Measurements from ENCODE around the gene PHAX.
"Not testable (repeated sequence)": the region's sequence is repeated elsewhere in the genome, so short reads cannot be mapped to it uniquely, and the experiment has no call there.

Gene PHAX

DNA sequence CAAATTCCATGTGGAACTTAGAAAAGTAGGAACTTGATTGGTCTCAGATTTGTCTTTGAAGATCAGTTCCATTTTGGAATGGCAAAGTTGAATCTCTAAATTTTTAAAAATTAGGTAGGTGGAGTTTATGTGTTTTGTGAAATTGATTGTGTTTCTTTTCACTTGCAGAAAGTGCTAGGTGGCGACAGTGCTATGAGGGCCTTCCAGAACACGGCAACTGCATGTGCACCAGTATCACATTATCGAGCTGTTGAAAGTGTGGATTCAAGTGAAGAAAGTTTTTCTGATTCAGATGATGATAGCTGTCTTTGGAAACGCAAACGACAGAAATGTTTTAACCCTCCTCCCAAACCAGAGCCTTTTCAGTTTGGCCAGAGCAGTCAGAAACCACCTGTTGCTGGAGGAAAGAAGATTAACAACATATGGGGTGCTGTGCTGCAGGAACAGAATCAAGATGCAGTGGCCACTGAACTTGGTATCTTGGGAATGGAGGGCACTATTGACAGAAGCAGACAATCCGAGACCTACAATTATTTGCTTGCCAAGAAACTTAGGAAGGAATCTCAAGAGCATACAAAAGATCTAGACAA lies 2.8 kb downstream of the PHAX start:
- no peak for DNase-seq (ENCODE audit: low read depth, low spot score)

DNA sequence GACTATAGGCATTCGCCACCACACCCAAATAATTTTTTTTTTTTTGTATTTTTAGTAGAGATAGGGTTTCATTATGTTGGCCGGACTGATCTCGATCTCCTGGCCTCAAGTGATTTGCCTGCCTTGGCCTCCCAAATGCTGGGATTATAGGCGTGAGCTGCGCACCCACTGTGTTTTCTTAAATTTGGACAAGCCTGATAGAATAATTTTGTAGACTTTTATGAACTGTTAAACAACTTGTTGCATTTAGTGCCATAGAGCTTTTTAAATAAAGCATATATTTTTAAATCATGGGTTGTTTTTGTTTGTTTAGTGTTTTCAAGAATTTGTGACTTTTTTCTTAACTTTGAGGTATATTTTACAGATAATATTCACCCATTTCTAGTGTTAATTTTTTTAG lies 4.8 kb downstream of the PHAX start:
- DNase-seq (ENCODE audit: low read depth, low spot score): no peak

DNA sequence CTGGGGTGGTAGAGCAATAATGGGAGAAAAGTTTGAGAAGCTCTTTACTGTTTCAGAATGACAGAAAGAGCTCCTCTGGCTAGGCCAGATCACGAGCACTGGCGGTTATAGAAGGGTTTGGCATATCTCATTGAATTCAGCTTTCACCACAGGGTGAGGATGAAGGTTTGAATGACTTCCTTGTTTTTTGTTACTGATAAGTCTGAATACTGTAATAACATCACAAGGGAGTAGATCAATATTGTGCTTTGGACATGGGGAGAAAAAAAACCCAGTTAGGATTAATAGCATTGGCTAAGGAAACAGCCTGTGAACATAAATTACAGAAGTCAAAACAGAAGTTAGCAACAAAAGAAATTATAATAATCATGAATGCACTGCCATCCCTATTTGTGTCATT lies 9.4 kb downstream of the PHAX start:
- DNase-seq (ENCODE audit: low read depth, low spot score): no peak

DNA sequence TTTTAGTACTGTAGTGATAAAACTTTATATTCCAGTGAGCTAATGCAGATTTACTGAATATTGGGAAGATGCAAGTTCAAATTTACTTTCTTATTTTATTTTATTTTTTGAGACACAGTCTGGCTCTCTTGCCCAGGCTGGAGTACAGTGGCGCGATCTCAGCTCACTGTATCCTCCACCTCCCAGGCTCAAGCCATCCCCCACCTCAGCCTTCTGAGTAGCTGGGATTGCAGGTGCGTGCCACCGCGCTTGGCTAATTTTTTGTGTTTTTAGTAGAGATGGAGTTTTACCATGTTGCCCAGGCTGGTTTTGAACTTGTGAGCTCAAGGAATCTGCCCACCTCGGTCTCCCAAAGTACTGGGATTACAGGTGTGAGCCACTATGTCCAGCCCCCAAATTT lies 9.9 kb downstream of the PHAX start:
- DNase-seq (ENCODE audit: low read depth, low spot score): no peak

DNA sequence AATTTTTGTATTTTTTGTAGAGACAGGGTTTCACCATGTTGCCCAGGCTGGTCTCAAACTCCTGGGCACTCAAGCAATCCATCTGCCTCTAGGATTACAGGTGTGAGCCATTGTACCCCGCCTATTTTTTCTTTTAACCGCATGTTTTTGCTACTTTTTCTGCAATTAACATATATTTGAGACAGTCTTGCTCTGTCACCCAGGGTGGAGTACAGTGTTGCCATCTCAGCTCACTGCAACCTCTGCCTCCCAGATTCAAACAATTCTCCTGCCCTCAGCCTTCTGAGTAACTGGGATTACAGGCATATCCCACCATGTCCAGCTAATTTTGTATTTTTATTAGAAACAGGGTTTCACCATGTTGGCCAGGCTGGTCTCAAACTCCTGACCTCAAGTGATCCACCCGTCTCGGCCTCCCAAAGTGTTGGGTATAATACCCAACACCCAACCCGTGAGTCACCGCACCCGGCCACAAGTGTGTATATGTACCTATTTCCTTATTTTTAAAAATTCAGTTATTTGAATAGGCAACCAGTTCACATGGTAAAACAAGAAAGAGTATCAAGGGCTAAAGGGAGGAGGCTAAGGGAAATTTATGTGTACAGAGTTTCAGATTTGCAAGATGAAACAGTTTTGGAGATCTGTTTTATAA lies 13.3 kb downstream of the PHAX start:
- no peak for DNase-seq (ENCODE audit: low read depth, low spot score)

DNA sequence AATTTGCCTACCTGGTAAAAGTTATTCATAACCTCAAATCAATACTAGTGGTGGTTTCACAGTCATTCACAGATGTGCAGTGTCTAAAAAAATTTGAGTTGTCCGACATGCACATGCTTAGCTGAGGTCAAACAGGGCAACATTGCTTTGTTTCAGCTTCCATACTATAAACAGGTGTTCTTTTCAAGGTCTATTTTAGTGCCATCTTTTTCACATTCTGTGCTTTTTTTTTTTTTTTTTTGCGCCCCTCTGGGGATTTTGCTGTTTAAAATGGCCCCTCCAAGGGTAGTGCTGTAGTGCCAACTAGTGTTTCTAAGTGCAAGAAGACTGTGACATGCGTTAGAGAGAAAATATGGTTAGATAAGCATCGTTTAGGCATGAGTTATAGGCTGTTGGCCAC lies 14.5 kb downstream of the PHAX start:
- no peak for DNase-seq (ENCODE audit: low read depth, low spot score)

DNA sequence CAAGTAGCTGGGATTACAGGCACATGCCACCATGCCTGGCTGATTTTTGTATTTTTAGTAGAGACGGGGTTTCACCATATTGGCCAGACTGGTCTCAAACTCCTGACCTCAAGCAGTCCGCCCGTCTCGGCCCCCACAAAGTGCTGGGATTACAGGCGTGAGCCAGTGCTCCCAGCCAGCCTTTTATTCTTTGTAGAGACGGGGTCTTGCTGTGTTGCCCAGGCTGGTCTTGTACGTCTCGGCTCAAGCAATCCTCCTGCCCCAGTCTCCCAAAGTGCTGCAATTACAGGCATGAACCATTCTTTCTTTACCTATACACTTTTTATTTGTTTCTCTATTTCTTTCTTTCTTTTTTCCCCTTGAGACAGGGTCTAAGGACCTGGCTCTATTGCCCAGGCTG lies 16.9 kb downstream of the PHAX start:
- DNase-seq (ENCODE audit: low read depth, low spot score): not testable (repeated sequence)

DNA sequence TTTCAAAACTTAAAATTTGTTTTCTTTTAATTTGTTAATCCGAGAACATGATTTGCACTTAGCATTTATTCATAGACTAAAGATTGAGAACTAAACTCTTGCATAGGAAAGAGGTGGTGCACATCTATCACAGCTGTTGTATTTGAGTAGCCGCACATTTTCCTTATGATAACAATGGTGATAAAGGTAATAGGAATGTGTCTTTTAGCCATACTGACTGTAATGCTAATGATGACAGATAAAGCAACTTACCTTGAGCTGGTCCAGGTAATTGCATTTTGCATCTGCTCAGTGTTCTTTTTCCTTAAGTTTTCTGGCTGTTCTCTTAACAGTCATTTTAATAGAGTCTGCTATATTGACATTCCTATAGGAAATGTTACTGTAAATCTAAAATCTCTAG lies 19.0 kb downstream of the PHAX start:
- no peak for DNase-seq (ENCODE audit: low read depth, low spot score)

DNA sequence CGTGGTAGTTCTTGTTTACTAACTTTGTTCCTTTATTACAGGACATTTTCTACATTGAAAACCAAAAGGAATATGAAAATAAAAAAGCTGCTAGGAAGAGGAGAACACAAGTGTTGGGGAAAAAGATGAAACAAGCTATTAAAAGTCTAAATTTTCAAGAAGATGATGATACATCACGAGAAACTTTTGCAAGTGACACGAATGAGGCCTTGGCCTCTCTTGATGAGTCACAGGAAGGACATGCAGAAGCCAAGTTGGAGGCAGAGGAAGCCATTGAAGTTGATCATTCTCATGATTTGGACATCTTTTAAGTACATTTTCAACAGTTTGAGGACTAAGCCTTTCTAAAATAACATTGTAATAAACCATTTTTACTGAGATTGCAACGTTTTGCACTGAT lies 23.8 kb downstream of the PHAX start:
- DNase-seq (ENCODE audit: low read depth, low spot score): peak; percentile 60

DNA sequence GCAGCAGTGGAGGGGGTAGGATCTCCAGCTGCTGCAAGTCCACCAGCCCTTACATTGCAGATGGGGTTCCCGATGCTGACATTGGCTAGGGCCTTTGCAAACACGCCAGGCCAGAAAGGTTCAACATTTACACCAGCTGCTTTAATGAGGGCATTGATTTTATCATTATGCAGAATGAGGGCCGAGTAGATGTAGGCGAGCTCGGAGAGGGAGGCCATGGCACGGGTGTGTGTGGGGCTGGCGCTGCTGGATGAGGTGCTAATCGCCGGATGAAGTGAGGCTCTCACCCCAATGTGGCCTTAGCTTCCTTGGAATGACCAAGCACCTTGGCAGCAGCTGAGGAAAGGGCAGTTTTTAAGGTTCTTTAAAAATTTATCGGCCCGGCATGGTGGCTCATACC lies 27.4 kb downstream of the PHAX start:
- no peak for DNase-seq (ENCODE audit: low read depth, low spot score)

DNA sequence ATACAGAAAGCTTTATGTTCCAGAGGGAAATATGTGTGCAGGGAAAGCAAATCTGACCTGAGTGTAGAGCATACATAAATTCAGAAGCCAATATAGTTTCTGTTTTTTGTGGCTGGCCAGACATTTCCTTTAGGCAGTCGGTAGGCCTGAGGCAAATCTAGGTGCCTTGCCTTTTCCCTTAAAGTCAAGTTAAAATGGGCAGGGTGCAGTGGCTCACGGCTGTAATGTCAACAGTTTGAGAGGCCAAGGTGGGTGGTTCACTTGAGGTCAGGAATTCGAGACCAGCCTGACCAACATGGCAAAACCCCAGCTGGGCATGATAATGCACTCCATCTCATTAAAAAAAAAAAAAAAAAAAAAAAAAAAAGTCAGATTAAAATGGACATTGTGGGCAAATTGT lies 31.2 kb downstream of the PHAX start:
- no peak for DNase-seq (ENCODE audit: low read depth, low spot score)

DNA sequence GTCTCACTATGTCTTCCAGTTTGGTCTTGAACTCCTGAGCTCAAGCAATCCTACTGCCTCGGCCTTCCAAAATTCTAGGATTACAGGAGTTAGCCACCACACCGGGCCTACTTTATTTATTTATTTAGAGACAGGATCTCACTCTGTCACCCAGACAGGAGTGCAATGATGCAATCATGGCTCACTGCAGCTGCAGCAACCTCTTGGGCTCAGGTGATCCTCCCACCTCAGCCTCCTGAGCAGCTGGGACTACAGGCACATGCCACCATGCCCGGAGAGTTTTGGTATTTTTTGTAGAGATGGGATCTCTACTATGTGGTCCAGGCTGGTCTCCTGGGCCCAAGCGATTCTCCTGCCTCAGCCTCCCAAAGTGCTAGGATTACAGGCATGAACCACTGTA lies 32.8 kb downstream of the PHAX start:
- no peak for DNase-seq (ENCODE audit: low read depth, low spot score)

DNA sequence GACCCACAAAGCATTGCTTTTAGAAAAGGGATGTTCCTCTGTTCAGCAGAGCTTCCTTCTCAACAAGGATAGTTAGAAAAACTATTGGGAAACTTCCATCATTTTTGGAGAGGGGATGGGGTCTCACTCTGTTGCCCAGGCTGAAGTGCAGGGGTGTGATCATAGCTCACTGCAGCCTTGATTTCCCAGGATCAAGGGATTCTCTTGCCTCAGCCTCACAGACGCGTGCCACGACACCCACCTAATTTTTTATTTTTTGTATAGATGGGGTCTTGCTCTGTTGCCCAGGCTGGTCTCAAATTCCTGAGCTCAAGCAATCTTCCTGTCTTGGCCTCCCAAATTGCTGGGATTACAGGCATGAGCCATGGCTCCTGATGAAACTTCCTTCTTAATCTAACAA lies 34.8 kb downstream of the PHAX start:
- no peak for DNase-seq (ENCODE audit: low read depth, low spot score)

DNA sequence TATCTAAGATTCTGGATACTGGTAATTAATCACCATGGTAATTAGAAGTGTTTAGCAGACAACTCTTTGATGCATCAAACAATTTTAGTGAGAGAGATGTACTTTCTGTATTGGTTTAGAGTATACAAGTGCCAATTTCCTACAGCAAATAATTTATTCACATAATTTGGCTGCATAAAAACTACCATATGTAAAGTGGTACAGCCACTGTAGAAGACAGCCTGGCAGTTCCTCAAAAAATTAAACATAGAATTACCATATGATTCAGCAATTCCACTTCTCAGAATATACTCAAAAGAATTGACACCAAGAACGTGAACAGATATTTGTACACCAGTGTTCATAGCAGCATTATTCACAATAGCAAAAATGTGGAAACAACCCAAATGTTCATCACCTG lies 36.2 kb downstream of the PHAX start:
- no peak for DNase-seq (ENCODE audit: low read depth, low spot score)

DNA sequence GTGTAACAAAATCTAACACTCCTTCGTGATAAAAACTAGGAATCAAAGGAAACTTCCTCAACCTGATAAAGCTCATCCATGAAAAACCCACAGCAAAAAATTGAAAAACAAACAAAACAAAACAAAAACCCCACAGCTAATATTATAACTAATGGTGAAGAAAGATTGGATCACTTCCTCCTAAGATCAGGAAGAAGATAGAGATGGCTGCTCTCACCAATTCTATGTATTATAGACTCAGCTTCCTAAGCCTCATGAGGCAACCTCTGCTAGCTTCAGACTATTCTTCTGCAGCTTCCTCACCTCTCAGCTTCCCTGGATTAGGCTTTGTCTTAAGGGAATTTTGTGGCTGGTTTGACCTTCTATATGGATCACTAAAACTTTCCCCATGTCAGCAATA lies 40.1 kb downstream of the PHAX start:
- DNase-seq (ENCODE audit: low read depth, low spot score): no peak

DNA sequence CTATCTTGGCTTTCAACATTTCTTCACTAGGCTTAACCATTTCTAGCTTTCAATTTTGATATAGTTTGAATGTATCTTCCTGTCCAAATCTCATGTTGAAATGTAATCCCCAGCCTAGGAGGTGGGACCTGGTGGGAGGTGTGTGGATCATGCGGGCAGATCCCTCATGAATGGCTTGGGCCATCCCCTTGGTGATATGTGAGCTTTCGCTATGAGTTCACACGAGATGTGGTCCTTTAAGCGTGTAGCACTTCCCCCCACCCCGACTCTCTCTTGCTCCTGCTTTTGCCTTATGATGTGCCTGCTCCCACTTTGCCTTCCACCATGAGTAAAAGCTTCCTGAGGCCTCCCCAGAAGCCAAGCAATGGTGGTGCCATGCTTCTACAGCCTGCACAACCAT lies 40.6 kb downstream of the PHAX start:
- no peak for DNase-seq (ENCODE audit: low read depth, low spot score)

DNA sequence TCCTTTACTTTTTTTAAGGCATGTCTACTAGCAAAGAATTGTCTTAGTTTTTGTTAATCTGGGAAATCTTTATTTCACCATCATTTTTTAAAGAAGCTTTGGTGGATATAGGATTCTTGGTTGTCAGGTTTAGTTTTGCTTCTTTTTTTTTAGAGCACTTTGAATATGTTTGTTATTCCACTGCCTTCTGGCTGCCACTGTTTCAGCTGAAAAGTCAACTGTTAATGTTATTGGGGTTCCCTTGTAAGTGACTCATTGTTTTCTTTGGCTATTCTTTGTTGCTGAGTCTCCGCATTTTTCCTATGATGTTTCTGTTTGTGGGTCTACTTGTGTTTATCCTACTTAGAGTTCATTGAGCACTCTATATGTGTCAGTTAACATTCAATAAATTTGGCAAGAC lies 44.4 kb downstream of the PHAX start:
- DNase-seq (ENCODE audit: low read depth, low spot score): no peak

DNA sequence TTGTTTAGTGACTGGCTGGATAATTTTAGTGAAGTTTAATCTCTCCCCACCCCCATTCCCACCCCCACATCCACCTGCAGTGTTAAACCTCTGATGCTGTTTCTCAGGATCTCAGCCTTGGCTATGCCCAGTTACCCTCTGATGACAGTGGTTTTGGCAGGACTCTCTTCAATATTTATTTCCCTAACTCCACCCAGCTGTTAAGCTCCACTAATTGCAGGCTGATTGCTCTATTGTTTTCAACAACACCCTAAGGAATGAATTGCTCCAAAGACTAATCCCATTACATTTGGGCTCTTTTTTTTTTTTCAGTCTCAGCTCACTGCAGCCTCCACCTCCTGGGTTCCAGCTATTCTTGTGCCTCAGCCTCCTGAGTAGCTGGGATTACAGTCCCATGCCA lies 46.3 kb downstream of the PHAX start:
- DNase-seq (ENCODE audit: low read depth, low spot score): no peak

DNA sequence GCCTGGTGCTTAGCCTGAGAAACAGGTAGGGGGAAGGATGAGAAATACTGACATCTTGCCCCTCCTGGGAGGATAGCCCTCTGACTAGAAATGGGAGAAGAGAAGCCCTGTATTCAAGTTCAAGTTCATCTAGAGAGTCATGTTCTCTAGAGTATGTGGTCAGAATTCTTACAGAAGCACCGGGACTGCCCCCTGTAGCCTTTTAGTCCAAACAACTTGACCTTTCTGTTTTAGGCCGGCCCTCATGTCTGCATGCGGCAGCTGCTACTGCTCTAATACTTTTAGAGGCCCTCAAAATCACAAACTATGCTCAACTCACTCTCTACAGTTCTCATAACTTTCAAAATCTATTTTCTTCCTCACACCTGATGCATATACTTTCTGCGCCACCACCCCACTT lies 47.7 kb downstream of the PHAX start:
- DNase-seq (ENCODE audit: low read depth, low spot score): no peak

DNA sequence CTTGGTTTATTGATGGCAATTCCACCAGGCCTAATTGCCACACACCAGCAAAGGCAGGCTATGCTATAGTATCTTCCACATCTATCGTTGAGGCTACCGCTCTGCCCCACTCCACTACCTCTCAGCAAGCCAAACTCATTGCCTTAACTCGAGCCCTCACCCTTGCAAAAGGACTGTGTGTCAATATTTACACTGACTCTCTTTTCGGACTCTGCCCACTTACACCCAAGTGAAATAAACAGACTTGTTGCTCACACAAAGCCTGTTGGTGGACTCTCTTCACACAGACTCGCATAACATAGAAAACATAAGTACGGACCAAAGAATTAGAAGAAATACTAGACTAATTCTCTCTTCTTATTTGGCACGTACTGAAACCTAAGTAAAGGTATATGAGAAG lies 48.3 kb downstream of the PHAX start:
- DNase-seq (ENCODE audit: low read depth, low spot score): not testable (repeated sequence)

DNA sequence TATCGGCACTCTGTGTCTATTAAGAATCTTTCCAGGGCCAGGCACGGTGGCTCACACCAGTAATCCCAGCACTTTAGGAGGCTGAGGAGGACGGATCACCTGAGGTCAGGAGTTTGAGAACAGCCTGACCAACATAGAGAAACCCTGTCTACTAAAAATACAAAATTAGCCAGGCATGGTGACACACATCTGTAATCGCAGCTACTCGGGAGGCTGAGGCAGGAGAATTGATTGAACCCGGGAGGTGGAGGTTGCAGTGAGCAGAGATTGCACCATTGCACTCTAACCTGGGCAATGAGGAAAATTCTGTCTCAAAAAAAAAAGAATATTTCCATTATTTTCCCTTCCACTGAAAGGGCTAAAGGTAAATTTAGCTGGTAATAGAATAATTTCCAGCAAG lies 49.0 kb downstream of the PHAX start:
- DNase-seq (ENCODE audit: low read depth, low spot score): not testable (repeated sequence)

DNA sequence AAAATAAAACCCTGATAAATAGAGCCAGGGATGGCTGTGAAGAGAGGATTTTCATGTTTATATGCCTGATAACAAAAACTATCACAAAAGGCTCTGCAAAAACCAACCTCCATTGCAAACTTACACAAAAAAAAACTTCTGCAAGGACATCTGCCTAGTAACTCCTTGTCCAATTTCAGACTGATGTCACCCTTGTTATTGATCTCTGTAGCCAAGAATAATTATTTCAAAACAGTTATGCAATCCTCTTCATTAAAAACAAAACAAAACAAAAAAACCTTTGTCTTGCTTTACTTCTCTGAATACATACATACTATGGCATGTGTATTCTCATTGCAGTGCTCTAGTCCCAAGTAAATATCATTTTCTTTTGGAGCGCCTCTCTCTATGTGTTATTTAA lies 49.7 kb downstream of the PHAX start:
- no peak for DNase-seq (ENCODE audit: low read depth, low spot score)

DNA sequence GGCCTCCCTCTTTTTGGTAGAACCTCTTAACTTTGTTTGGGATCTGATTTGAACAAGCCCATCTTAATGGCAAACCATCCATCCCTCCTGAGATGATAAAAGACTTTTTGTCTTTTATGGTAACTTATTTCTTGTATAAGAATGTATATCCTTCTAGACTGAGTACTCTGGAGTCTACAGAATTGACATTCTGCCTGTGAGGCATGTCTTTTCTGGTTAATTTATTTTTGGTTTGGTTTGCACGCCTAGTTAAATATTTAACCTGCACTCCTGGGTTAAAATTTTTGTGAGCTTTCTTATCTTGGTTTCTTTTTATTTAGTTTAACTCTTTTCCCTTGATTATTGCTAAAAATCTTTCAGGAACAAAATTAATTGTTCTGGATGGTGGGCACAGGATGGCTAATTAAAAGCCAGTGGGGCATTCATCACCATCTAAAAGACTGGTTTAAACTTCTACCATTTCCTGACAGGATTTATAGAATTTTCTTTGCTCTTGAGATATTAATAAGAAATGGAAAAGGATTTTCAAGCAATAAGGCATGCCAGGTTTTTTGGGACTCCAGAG lies 50.3 kb downstream of the PHAX start:
- no peak for DNase-seq (ENCODE audit: low read depth, low spot score)

Data from astrocyte of the hippocampus (primary cell).